Epithelial cell of proximal tubule (primary cell): ENCODE data around the gene LGALS3. TPM values are rescaled to one million over a fixed set of nuclear protein-coding genes. Genes with fewer than 3 reads are reported as not detected.

ENCODE experiments used
- DNase-seq: peaks from one replicate; pipeline ENCODE4 v3.0.0-alpha.2; 2011; ENCODE audit warnings: low read depth
- H3K4me3 ChIP-seq: 2 replicates; pipeline ENCODE4 v1.5.1; 2011; ENCODE audit warnings: low read depth, mild to moderate bottlenecking, low read length
- CTCF ChIP-seq: conservative IDR thresholded peaks from 2 replicates; pipeline ENCODE4 v1.5.1; 2012; ENCODE audit warnings: low read depth, mild to moderate bottlenecking, low read length
- total RNA-seq: library from RNA; depleted of rRNA; stranded (reverse); fragments of >200 nt; gene quantifications from 2 replicates; pipeline ENCODE4 v1.2.3, GENCODE V29; 2015

Gene LGALS3
- total RNA-seq, 1 donor from 2014 or later: 70.4 TPM

DNA sequence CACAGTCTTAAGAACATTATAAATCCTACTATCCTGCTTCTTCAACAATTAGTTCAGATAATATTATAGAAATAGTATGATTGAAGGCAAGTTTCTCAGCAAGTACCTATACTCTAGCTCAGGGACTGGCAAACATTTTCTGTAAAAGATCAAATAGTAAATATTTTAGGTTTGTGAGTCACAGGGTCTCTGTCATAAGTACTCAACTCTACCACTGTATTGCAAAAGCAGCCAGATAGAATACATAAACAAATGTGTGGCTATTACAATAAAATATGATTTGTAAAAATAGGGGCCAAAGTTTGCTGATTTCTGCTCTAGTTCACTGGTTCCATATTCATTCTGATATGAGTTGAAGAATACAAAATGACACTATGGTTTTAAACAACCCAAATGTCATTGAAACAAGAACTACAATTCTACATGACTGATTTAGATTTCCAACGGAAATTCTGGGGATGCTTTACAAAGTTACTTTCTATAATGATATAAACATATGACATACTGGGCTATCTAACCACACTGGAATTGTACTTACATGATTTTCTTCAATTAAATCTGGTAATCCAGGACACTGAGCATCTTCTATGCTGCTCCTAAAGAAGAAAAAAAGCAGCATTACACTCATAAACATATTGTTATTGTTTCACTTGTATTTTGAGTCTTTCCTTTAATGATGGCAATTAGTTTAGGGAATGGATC, 23.2 kb downstream of the LGALS3 start:
- TF ChIP-seq CTCF: no peak
- no peak for DNase-seq
- H3K4me3 ChIP-seq: no peak overlapping the region

DNA sequence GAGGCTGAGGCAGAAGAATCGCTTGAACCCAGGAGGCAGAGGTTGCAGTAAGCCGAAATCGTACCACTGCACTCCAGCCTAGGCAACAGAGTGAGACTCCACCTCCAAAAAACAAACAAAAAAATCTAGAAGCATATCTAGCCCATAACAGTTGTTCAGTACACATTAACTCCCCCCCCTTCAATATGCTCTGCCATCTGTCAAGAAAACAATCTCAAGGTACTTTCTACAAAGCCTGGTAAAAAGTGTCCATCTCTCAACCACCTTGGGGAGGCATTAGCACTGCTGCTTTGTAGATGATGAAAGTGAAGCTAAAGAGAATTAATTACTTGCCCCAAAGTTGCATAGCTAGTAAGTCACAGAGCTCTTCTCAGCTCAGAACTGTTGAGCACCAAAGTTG, 24.9 kb downstream of the LGALS3 start:
- TF ChIP-seq CTCF: no peak
- no peak overlapping the region for H3K4me3 ChIP-seq
- DNase-seq: no peak

- H3K4me3 ChIP-seq: no peak overlapping the region
- no peak for TF ChIP-seq CTCF
- no peak for DNase-seq
Observed at GRCh38 chr14:55157080-55157479, 28.0 kb downstream of the LGALS3 start.

GRCh38 chr14:55158412-55158811, 29.4 kb downstream of the LGALS3 start:
- no peak overlapping the region for H3K4me3 ChIP-seq
- TF ChIP-seq CTCF: no peak
- DNase-seq: no peak

GRCh38 chr14:55160989-55161388, 31.9 kb downstream of the LGALS3 start:
- no peak overlapping the region for H3K4me3 ChIP-seq
- peak; percentile 55 for TF ChIP-seq CTCF
- DNase-seq: no peak

DNA sequence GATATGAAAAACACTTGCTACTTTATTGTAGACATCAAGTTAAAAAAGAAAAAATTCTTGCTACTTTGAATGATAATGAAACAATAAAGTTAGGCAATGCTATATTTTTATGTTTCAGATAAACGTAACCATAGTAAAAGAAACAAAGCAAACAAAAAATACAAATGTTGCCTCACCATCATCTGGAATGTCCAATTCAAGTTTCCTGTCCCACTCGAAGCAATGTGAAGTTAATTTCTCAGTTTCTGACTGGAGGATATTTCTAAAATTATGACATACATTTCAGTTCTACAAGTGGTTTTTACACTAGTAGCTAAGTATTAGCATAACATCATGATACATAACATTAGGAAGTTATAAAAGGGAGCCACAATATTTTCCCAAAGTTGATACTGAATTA, 41.5 kb downstream of the LGALS3 start:
- DNase-seq: no peak
- no peak for TF ChIP-seq CTCF

DNA sequence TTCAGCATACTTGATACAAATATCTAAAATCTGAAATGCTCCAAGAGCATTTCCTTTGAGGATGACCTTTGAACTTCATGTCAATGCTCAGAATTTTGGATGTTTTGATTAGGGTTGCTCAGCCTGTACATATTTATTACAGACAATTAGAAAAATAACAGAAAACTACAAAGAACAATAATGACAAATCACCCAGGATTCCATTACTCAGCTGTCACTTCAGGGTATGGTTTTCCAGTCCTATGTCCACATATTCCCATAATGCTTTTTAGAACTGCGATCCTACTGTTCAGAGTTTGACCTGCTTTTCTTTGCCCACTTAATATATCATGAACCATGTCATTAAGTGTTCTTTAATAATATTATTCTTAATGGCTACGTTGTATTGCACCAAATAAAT, 51.0 kb downstream of the LGALS3 start:
- no peak for DNase-seq
- TF ChIP-seq CTCF: no peak
- H3K4me3 ChIP-seq: no peak overlapping the region

More for the DNA sequence above, 41.5 kb downstream of the LGALS3 start:
- no peak overlapping the region for H3K4me3 ChIP-seq
